NCI-H1436 (cell line): ENCODE measurements around the gene IL17REL.
"Not testable (repeated sequence)": the region's sequence is repeated elsewhere in the genome, so short reads cannot be mapped to it uniquely, and the experiment has no call there.

Experiments used
- DNase-seq: peaks from one replicate; lab custom pipeline; 2025; lab: John Stamatoyannopoulos, UW

The IL17REL gene

DNA sequence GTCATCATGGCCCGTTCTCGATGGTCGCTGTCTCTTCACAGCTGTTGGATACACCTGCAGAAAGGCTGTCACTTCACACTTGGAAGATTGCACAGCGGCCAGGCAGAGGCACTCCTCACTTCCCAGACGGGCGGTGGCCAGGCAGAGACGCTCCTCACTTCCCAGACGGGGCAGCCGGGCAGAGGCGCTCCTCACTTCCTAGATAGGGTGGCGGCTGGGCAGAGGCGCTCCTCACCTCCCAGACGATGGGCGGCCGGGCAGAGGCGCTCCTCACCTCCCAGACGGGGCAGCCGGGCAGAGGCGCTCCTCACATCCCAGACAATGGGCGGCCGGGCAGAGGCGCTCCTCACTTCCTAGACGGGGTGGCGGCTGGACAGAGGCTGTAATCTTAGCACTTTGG is 22.7 kb downstream of the IL17REL start:
- not testable (repeated sequence) for DNase-seq

- DNase-seq, result no peak
These were observed 26.2 kb downstream of the IL17REL start for GRCh38 chr22:49986325-49986724.

DNA sequence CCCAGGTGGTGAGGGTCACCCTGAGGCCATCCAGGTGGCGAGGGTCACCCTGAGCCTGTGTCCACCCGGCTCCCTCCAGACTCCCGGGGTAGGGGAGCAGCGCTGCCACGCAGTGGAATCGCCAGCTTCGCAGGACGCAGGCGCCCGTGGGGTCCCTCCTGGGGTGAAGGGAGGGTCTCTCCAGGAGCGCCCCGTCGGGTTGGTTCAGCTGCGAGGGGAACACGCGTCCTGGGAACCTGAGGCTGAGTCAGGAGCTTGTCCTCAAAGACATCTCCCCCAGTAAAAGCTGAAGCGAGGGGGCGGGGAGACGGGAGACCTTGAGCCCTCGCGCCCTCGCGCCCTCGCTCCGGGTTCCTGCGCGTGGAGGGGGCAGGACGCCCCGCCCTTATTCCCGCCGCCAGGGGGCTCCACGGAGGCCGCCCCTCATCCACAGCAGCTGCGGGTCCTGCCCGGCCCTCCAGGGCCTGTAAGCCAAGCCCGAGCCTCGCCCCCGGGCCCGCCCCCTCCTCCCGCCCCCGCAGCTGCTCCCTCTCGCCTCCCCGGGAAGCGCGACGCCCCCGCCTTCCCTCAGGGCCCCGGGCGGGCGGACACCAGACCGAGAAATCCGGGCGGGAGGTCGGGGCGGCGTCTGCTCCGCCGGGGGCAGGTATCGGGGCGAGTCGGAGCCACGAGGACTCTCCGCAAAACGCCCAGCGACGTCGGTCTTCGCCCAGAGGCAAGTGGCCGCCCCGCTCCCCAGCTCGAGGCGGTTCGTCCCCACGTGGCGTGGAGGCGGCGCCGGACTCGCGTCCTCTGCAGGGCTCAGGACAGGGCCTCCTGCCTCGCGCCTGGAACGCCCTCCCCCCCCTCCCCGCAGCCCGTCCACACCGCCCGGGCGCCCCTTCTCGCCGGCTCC is 29.2 kb downstream of the IL17REL start:
- no peak for DNase-seq

GRCh38 chr22:49981799-49982198 is 30.8 kb downstream of the IL17REL start:
- not testable (repeated sequence) for DNase-seq

DNA sequence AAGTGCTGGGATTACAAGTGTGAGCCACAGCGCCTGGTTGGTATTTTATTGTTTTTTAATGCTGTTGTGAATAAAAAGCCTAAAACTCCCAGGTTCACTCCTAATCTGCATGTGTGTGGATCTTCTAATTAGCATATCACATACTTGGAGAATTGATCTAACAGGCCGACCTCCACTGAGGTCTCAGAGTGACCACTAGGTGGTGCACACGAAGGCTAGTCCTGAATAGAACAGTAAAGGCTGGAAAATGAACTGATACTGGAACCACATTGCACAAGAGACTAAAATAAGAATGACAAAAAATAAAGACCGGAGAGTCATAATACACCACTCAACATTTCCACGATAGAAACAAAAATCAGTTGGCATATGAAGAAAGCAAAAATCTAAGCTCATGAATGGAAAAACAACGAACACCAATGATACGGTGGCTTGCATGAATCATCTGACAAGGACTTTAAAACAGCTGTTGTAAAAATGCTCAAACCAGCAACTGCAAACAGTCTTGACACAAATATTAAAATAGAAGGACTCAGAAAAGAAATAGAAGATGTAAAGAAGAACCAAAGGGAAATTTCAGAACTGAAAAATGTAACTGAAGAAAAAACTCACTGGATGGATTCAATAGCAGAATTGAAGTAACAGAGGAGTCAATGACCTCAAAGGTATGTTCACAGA is 32.8 kb downstream of the IL17REL start:
- no peak for DNase-seq

- DNase-seq, result no peak
These were observed 35.0 kb downstream of the IL17REL start for GRCh38 chr22:49977578-49977977.

DNA sequence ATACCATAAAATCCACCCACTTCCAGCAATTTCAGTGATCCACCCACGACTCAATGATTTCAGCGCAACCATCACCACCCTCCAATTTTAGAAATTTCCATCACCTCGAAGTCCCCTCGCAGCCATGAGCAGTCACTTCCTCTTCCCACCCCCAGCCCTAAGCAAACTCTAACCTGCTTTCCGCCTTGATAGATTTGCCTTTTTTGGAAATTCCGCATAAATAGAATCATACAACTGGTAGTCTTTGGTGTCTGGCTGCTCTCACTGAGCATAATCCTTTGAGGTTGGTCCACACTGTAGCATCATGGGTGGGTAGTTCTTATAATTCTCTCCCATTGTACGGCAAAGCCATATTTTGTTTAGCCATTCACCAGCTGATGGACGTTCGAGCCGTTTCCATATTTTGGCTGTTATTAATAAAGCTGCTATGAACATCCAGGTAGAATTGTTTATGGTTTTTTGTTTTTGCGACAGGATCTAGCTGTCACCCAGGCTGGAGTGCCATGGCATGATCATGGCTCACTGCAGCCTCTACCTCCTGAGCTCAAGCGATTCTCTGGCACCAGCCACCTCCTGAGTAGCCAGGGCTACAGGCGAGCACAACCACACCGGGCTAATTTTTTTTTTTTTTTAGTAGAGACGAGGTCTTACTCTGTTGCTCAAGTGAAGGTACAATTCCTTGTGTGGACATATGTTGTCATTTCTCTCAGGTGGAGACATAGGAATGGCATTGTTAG is 36.0 kb downstream of the IL17REL start:
- no peak for DNase-seq

DNA sequence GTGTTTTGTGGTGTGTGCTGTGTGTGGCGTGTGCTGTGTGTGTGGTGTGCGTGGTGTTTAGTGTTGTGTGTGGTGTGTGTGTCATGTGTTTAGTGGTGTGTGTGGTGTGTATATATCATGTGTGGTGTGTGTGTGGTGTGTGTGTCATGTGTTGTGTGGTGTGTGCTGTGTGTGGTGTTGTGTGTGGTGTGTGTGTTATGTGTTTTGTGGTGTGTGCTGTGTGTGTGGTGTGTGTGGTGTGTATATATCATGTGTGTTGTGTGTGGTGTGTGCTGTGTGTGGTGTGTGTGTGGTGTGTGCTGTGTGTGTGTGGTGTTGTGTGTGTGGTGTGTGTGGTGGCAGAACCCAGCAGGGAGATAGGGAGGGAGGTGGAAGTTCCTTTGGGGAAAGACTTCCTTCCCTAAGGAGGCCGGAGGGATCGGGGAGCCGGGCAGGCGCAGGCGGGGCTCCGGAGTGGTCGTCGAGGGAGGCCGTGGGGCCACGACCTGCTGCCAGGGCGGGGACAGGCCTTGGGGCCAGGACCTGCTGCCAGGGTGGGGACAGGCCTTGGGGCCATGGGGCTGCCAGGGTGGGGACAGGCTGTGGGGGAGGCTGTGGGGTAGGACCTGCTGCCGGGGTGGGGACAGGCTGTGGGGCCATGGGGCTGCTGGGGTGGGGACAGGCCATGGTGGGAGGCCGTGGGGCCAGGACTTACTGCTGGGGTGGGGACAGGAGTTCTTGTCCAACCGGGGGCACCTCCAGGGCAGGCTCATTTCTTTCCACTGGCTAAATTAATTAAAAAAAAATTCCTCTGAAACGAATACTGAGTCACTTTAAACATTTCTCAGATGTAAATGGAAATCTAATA is 36.8 kb downstream of the IL17REL start:
- DNase-seq, result no peak

GRCh38 chr22:49973018-49973961 is 39.3 kb downstream of the IL17REL start:
- DNase-seq, result no peak

- no peak for DNase-seq
These were observed 40.2 kb downstream of the IL17REL start for GRCh38 chr22:49972163-49973017.

DNA sequence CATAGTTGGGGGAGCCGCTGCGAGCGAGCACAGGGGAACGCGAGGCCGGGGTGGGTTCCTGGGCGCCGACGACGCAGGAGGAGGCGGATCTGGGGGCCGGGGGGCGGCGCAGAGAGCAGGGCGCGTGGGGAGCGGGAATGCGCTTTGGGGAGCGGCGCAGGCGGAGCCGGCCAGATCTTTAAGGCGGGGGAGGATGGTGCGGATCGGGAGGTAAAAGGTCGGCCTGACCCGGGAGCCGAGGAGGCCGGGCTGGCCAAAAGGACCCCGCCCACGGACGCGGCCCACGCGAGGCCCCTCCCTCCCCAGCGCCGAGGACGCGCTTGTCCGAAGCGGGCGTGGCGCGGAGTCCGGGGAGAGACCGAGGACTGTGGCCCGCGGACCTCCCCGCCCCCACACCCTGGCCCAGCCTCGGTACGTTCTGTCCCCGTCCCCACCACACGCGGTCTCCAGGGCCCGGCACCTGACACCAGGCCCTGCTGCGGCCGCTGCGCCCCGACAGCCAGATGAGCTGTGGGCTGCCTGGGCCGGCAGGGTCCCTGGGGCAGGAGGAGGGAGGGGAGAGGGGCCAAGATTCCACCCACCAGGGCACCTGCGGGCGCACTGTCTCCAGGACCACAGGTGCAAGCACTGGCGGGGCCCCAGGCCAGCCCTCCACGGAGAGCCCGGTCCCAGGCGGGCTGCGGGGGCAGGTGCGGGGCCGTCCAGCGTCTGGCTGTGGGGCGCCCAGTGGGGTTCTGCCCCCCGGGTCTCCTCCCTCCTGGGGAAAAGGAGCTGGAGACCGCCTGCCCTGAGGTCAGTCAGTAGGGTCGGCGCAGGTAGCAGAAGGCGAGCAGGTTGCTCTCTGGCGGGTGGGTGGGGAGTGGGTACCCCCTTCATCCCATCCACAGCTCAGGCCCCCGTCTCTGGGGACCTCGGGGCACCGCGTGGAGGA is 41.1 kb downstream of the IL17REL start:
- DNase-seq, result peak; percentile 48

GRCh38 chr22:49970528-49971231 is 41.9 kb downstream of the IL17REL start:
- DNase-seq, result peak; percentile 97

- DNase-seq, result no peak
These were observed 42.6 kb downstream of the IL17REL start for GRCh38 chr22:49969751-49970527.

- DNase-seq, result no peak
These were observed 43.5 kb downstream of the IL17REL start for GRCh38 chr22:49968831-49969661.

DNA sequence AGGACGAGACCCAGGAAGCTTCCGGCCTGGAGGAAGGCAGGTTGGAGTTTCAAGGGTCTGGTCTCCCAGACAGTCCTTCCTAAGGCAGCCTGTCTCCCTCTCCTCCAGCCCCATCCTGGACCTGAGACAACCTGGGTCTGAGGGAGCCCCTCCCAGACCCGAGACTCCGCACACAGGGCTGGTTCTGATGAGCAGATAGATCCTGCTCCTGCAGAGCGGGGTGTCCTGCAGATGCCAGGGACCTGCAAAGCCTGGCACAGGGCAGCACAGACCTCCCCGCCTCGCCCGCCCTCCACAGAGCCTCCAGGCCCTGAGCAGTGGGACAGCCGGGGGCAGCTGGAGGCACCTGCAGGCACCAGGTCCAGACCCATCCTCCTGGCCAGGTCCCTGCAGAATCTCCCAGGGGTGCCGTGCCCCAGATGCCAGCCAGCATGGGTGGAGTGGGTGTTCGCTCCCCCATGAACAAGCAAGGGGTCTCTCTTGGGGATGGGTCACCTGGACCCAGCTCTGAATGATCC is 44.2 kb downstream of the IL17REL start:
- no peak for DNase-seq

- DNase-seq, result no peak
These were observed 44.8 kb downstream of the IL17REL start for GRCh38 chr22:49967706-49968208.
